ENCODE results near the gene SLC23A2.

Gene SLC23A2

DNA sequence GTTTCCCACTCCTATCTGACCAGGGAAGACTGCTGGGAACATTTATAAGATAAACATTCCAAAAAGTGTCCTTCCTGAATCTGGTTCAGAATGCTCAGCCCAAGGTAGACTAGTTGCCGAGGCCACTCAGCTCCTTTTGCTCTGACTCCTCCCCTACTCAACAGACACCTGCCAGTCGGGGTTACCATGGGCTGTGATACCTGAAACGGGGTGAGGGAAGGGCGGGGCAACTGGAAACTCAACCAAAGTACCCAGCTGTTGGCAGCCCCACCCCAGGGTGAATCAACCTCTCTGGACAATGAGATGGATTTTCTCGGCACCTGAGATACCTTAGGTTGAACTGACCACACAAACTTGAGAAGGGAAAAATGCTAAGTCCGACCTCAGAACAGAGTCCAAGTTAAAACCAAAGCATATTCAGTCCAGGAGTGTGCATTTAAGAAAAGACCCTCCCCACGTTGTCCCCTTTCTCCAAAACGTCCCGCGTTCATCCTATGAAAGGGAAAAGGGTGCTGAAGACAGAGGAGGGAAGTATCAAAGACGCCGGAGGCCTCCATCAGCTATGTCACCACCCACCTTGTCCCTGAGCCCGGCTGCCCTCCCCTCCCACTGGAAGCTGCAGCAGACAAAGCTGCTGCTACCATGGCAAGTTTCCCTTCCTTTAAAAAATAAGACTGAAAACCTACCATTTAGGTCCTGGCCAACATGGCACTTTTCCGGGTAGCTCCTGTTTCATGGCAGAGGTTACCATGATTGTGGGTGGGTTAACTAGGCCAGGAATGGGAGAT is 100.1 kb downstream of the SLC23A2 start:
- TF ChIP-seq ESRRG (CRISPR knock-in tag; IDR thresholded peaks at IDR 0.05): no peak
- TF ChIP-seq, protein P1, sequence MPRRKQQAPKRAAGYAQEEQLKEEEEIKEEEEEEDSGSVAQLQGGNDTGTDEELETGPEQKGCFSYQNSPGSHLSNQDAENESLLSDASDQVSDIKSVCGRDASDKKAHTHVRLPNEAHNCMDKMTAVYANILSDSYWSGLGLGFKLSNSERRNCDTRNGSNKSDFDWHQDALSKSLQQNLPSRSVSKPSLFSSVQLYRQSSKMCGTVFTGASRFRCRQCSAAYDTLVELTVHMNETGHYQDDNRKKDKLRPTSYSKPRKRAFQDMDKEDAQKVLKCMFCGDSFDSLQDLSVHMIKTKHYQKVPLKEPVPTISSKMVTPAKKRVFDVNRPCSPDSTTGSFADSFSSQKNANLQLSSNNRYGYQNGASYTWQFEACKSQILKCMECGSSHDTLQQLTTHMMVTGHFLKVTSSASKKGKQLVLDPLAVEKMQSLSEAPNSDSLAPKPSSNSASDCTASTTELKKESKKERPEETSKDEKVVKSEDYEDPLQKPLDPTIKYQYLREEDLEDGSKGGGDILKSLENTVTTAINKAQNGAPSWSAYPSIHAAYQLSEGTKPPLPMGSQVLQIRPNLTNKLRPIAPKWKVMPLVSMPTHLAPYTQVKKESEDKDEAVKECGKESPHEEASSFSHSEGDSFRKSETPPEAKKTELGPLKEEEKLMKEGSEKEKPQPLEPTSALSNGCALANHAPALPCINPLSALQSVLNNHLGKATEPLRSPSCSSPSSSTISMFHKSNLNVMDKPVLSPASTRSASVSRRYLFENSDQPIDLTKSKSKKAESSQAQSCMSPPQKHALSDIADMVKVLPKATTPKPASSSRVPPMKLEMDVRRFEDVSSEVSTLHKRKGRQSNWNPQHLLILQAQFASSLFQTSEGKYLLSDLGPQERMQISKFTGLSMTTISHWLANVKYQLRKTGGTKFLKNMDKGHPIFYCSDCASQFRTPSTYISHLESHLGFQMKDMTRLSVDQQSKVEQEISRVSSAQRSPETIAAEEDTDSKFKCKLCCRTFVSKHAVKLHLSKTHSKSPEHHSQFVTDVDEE (CRISPR knock-in tag; IDR thresholded peaks at IDR 0.05): no peak
- TF ChIP-seq, protein P2, sequence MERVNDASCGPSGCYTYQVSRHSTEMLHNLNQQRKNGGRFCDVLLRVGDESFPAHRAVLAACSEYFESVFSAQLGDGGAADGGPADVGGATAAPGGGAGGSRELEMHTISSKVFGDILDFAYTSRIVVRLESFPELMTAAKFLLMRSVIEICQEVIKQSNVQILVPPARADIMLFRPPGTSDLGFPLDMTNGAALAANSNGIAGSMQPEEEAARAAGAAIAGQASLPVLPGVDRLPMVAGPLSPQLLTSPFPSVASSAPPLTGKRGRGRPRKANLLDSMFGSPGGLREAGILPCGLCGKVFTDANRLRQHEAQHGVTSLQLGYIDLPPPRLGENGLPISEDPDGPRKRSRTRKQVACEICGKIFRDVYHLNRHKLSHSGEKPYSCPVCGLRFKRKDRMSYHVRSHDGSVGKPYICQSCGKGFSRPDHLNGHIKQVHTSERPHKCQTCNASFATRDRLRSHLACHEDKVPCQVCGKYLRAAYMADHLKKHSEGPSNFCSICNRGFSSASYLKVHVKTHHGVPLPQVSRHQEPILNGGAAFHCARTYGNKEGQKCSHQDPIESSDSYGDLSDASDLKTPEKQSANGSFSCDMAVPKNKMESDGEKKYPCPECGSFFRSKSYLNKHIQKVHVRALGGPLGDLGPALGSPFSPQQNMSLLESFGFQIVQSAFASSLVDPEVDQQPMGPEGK (CRISPR knock-in tag; IDR thresholded peaks at IDR 0.05; ENCODE audit: borderline replicate concordance): no peak
- TF ChIP-seq ZFP30 (CRISPR knock-in tag; IDR thresholded peaks at IDR 0.05): no peak
- no peak for TF ChIP-seq OSR1 (CRISPR knock-in tag; IDR thresholded peaks at IDR 0.05)
- no peak for TF ChIP-seq CSDC2 (CRISPR knock-in tag; IDR thresholded peaks at IDR 0.05)
- no peak for ATAC-seq

DNA sequence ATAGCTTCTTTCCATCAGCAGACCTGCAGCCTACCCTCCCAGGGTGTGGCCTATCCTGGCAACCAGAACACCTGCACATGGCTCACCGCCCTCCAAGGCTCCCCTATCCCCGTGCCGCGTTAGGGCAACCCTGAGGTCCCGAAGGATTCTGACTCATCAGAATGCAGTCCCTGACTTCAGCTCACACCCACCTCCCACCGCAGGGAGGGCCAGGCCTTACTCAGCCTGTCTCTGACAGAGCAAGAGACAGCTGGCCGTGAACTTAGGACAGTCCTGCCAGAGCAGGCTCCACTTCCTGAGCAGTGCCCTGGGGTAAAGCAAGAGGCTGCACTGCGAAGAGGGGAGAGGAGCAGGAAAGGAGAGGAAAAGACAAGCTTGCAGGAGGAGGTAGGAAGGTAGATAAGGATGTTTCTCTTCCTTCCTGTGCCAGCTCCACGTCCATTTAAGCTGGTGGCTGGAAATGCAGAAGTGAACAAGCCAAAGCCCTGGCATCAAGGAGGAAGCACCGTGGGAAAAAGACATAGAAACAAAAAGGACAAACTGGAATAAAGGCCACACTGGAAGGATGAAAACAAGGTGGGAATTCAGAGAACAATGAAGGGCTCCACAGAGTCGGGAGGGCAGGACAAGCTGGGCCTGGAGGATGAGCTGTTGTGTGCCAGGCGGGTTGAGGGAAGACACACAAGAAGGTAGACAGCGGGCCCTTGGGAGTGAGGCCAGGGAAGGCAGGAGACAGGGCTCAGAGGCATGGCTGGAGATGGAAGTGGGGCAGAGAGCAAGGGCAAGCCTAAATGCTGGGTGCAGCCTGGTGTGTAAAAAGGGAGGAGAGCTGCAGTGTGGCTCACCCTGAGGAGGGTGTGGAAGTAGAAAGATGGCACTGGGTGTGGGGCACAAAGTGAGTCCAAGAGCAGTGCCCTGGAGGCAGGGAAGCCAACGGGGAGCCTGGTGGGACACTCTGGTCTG is 102.7 kb downstream of the SLC23A2 start:
- TF ChIP-seq OSR1 (CRISPR knock-in tag; IDR thresholded peaks at IDR 0.05) (no peak), ZNF565 (CRISPR knock-in tag; conservative IDR thresholded peaks at IDR 0.05; ENCODE audit: low read depth) (no peak), ESRRG (CRISPR knock-in tag; IDR thresholded peaks at IDR 0.05) (no peak), ARNTL (CRISPR knock-in tag; IDR thresholded peaks at IDR 0.05; ENCODE audit: borderline replicate concordance, low read depth) (no peak), GLIS3 (CRISPR knock-in tag; IDR thresholded peaks at IDR 0.05) (no peak), ZNF70 (CRISPR knock-in tag; IDR thresholded peaks at IDR 0.05) (no peak), SNAI2 (CRISPR knock-in tag; IDR thresholded peaks at IDR 0.05) (no peak), ZFP30 (CRISPR knock-in tag; IDR thresholded peaks at IDR 0.05) (no peak)
- TF ChIP-seq, protein P1 (CRISPR knock-in tag; IDR thresholded peaks at IDR 0.05): no peak
- TF ChIP-seq, protein P3, sequence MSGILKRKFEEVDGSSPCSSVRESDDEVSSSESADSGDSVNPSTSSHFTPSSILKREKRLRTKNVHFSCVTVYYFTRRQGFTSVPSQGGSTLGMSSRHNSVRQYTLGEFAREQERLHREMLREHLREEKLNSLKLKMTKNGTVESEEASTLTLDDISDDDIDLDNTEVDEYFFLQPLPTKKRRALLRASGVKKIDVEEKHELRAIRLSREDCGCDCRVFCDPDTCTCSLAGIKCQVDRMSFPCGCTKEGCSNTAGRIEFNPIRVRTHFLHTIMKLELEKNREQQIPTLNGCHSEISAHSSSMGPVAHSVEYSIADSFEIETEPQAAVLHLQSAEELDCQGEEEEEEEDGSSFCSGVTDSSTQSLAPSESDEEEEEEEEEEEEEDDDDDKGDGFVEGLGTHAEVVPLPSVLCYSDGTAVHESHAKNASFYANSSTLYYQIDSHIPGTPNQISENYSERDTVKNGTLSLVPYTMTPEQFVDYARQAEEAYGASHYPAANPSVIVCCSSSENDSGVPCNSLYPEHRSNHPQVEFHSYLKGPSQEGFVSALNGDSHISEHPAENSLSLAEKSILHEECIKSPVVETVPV (CRISPR knock-in tag; IDR thresholded peaks at IDR 0.05): no peak
- TF ChIP-seq, protein P4, sequence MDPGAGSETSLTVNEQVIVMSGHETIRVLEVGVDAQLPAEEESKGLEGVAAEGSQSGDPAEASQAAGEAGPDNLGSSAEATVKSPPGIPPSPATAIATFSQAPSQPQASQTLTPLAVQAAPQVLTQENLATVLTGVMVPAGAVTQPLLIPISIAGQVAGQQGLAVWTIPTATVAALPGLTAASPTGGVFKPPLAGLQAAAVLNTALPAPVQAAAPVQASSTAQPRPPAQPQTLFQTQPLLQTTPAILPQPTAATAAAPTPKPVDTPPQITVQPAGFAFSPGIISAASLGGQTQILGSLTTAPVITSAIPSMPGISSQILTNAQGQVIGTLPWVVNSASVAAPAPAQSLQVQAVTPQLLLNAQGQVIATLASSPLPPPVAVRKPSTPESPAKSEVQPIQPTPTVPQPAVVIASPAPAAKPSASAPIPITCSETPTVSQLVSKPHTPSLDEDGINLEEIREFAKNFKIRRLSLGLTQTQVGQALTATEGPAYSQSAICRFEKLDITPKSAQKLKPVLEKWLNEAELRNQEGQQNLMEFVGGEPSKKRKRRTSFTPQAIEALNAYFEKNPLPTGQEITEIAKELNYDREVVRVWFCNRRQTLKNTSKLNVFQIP (CRISPR knock-in tag; IDR thresholded peaks at IDR 0.05; ENCODE audit: borderline replicate concordance, low read depth): no peak
- TF ChIP-seq, protein P5, sequence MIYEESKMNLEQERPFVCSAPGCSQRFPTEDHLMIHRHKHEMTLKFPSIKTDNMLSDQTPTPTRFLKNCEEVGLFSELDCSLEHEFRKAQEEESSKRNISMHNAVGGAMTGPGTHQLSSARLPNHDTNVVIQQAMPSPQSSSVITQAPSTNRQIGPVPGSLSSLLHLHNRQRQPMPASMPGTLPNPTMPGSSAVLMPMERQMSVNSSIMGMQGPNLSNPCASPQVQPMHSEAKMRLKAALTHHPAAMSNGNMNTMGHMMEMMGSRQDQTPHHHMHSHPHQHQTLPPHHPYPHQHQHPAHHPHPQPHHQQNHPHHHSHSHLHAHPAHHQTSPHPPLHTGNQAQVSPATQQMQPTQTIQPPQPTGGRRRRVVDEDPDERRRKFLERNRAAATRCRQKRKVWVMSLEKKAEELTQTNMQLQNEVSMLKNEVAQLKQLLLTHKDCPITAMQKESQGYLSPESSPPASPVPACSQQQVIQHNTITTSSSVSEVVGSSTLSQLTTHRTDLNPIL (CRISPR knock-in tag; IDR thresholded peaks at IDR 0.05; ENCODE audit: low read depth): no peak

More for the DNA sequence above, 102.7 kb downstream of the SLC23A2 start:
- ATAC-seq: peak; percentile 76

Measured in SK-N-SH treated with all-trans-retinoic acid at 6 μM for 48 hours (cell line).